ENCODE results near the gene CACNB1. TPM values are rescaled to one million over a fixed set of nuclear protein-coding genes. Genes with fewer than 3 reads are reported as not detected.
"Not testable (repeated sequence)": the region's sequence is repeated elsewhere in the genome, so short reads cannot be mapped to it uniquely, and the experiment has no call there.

Gene CACNB1
- total RNA-seq, 1 donor from 2014 or later: 27.5 TPM

- Histone ChIP-seq H3K27ac (no peak overlapping the region), H3K4me1 (no peaks in the 10 kb centered on the region), H3K27me3 (no peaks in the 10 kb centered on the region), H3K9me3 (no peaks in the 10 kb centered on the region), H3K36me3 (peaks cover 18% of the 10 kb centered on the region), H3K4me3 (no peak overlapping the region)
- DNase-seq (no peak), ATAC-seq (no peak)
- no peak for TF ChIP-seq CTCF (IDR thresholded peaks at IDR 0.05)
- intact Hi-C loops (cut with DNase I): no loop called here
These were observed 24.4 kb downstream of the CACNB1 start for GRCh38 chr17:39173080-39173479.

- peaks cover 12% of the 10 kb centered on the region for H3K36me3 ChIP-seq
- H3K27ac ChIP-seq: no peak overlapping the region
- no peak overlapping the region for H3K4me3 ChIP-seq
- DNase-seq (no peak), ATAC-seq (no peak)
- H3K4me1 ChIP-seq: no peaks in the 10 kb centered on the region
- TF ChIP-seq CTCF (IDR thresholded peaks at IDR 0.05): no peak
- H3K27me3 ChIP-seq: no peaks in the 10 kb centered on the region
- no peaks in the 10 kb centered on the region for H3K9me3 ChIP-seq
- intact Hi-C loops (cut with DNase I): no loop called here
These were observed 25.5 kb downstream of the CACNB1 start for GRCh38 chr17:39171933-39172332.

GRCh38 chr17:39170558-39170957, 26.9 kb downstream of the CACNB1 start:
- no peak for ATAC-seq
- Histone ChIP-seq H3K27me3 (no peaks in the 10 kb centered on the region), H3K36me3 (peaks cover 4% of the 10 kb centered on the region), H3K9me3 (no peaks in the 10 kb centered on the region), H3K27ac (no peak overlapping the region), H3K4me3 (no peak overlapping the region), H3K4me1 (peaks cover under 1% of the 10 kb centered on the region)
- intact Hi-C loops (cut with DNase I): no loop called here
- no peak for DNase-seq
- TF ChIP-seq CTCF (IDR thresholded peaks at IDR 0.05): no peak

GRCh38 chr17:39170109-39170508, 27.4 kb downstream of the CACNB1 start:
- Histone ChIP-seq H3K4me3 (no peak overlapping the region), H3K9me3 (no peaks in the 10 kb centered on the region), H3K36me3 (no peaks in the 10 kb centered on the region), H3K27me3 (no peaks in the 10 kb centered on the region), H3K27ac (no peak overlapping the region), H3K4me1 (peaks cover 5% of the 10 kb centered on the region)
- ATAC-seq (no peak), DNase-seq (no peak)
- intact Hi-C loops (cut with DNase I): no loop called here
- TF ChIP-seq CTCF (IDR thresholded peaks at IDR 0.05): no peak

GRCh38 chr17:39169518-39169917, 28.0 kb downstream of the CACNB1 start:
- no peak for ATAC-seq
- no peak for DNase-seq
- peaks cover 7% of the 10 kb centered on the region for H3K4me1 ChIP-seq
- TF ChIP-seq CTCF (IDR thresholded peaks at IDR 0.05): no peak
- no peaks in the 10 kb centered on the region for H3K36me3 ChIP-seq
- no peaks in the 10 kb centered on the region for H3K27me3 ChIP-seq
- H3K4me3 ChIP-seq: no peak overlapping the region
- intact Hi-C loops (cut with DNase I): no loop called here
- no peak overlapping the region for H3K27ac ChIP-seq
- no peaks in the 10 kb centered on the region for H3K9me3 ChIP-seq

- H3K4me3 ChIP-seq: no peak overlapping the region
- no peaks in the 10 kb centered on the region for H3K9me3 ChIP-seq
- H3K27ac ChIP-seq: no peak overlapping the region
- no peaks in the 10 kb centered on the region for H3K36me3 ChIP-seq
- peaks cover 11% of the 10 kb centered on the region for H3K4me1 ChIP-seq
- intact Hi-C loops (cut with DNase I): no loop called here
- no peak for DNase-seq
- H3K27me3 ChIP-seq: no peaks in the 10 kb centered on the region
- no peak for TF ChIP-seq CTCF (IDR thresholded peaks at IDR 0.05)
- ATAC-seq: no peak
These were observed 28.4 kb downstream of the CACNB1 start for GRCh38 chr17:39169101-39169500.

- H3K27ac ChIP-seq; intact Hi-C loops (cut with DNase I); H3K9me3 ChIP-seq; ATAC-seq; H3K27me3 ChIP-seq; DNase-seq; H3K36me3 ChIP-seq; H3K4me3 ChIP-seq: not testable (repeated sequence)
- H3K4me1 ChIP-seq: peaks cover 13% of the 10 kb centered on the region
These were observed 29.0 kb downstream of the CACNB1 start for GRCh38 chr17:39168503-39168902.
